T-helper 1 cell treated with Interleukin-12 subunit alpha and Interleukin-12 subunit beta and Interleukin-4 antibody, amounts not matched to agents 30 μg/mL and 1 μg/mL, for 36 hours (primary cell): ENCODE results near the gene SERBP1.
"Not testable (repeated sequence)": the region's sequence is repeated elsewhere in the genome, so short reads cannot be mapped to it uniquely, and the experiment has no call there.

Experiments used
- H3K27ac Mint-ChIP-seq: one replicate; pipeline ENCODE4 v1.8.0; 2021; ENCODE audit warnings: mild to moderate bottlenecking, mixed read lengths
- H3K27me3 Mint-ChIP-seq: one replicate; pipeline ENCODE4 v1.8.0; 2021; ENCODE audit warnings: low read depth, mixed read lengths
- H3K36me3 Mint-ChIP-seq: one replicate; pipeline ENCODE4 v1.8.0; 2021; ENCODE audit warnings: low read depth, mixed read lengths
- H3K4me1 Mint-ChIP-seq: one replicate; pipeline ENCODE4 v1.8.0; 2021; ENCODE audit warnings: low read depth, mixed read lengths
- H3K4me3 Mint-ChIP-seq: one replicate; pipeline ENCODE4 v1.8.0; 2021; ENCODE audit warnings: mild to moderate bottlenecking, moderate library complexity, mixed read lengths
- H3K9me3 Mint-ChIP-seq: one replicate; pipeline ENCODE4 v1.8.0; 2021; ENCODE audit warnings: mixed read lengths

Gene SERBP1

GRCh38 chr1:67405473-67406245 lies 24.5 kb downstream of the SERBP1 start:
- no peaks in the 10 kb centered on the region for H3K9me3 Mint-ChIP-seq
- peaks cover 20% of the 10 kb centered on the region for H3K36me3 Mint-ChIP-seq

GRCh38 chr1:67404212-67404620 lies 26.0 kb downstream of the SERBP1 start:
- Mint-ChIP-seq H3K27me3 (no peaks in the 10 kb centered on the region), H3K4me3 (no peak overlapping the region), H3K36me3 (peaks cover 16% of the 10 kb centered on the region)

More at GRCh38 chr1:67405473-67406245, 24.5 kb downstream of the SERBP1 start:
- peak overlapping the region; percentile 31 for H3K27ac Mint-ChIP-seq
- peaks cover 16% of the 10 kb centered on the region for H3K4me1 Mint-ChIP-seq
- H3K4me3 Mint-ChIP-seq = no peak overlapping the region
- H3K27me3 Mint-ChIP-seq = no peaks in the 10 kb centered on the region

GRCh38 chr1:67401443-67401842 lies 28.8 kb downstream of the SERBP1 start:
- Mint-ChIP-seq H3K27ac (no peak overlapping the region), H3K27me3 (no peaks in the 10 kb centered on the region), H3K36me3 (peaks cover 36% of the 10 kb centered on the region), H3K4me3 (no peak overlapping the region), H3K9me3 (no peaks in the 10 kb centered on the region), H3K4me1 (peaks cover 12% of the 10 kb centered on the region)

More at GRCh38 chr1:67404212-67404620, 26.0 kb downstream of the SERBP1 start:
- H3K27ac Mint-ChIP-seq = no peak overlapping the region
- H3K9me3 Mint-ChIP-seq = no peaks in the 10 kb centered on the region
- H3K4me1 Mint-ChIP-seq = peaks cover 12% of the 10 kb centered on the region

- peaks cover 17% of the 10 kb centered on the region for H3K4me1 Mint-ChIP-seq
- not testable (repeated sequence) for H3K4me3 Mint-ChIP-seq, H3K9me3 Mint-ChIP-seq, H3K27me3 Mint-ChIP-seq
- peaks cover 47% of the 10 kb centered on the region for H3K36me3 Mint-ChIP-seq
- peak overlapping the region; percentile 58 for H3K27ac Mint-ChIP-seq
Measured at GRCh38 chr1:67400029-67400786, 30.0 kb downstream of the SERBP1 start.

- Mint-ChIP-seq H3K4me3 (no peak overlapping the region), H3K27me3 (no peaks in the 10 kb centered on the region), H3K4me1 (peaks cover 16% of the 10 kb centered on the region), H3K27ac (no peak overlapping the region), H3K9me3 (no peaks in the 10 kb centered on the region), H3K36me3 (peaks cover 53% of the 10 kb centered on the region)
Measured at GRCh38 chr1:67399199-67399993, 30.8 kb downstream of the SERBP1 start.

GRCh38 chr1:67394548-67394947 lies 35.7 kb downstream of the SERBP1 start:
- Mint-ChIP-seq H3K36me3 (peaks cover 69% of the 10 kb centered on the region), H3K27ac (peak overlapping the region; percentile 20)

GRCh38 chr1:67393737-67394136 lies 36.5 kb downstream of the SERBP1 start:
- no peaks in the 10 kb centered on the region for H3K9me3 Mint-ChIP-seq
- H3K36me3 Mint-ChIP-seq = peaks cover 72% of the 10 kb centered on the region
- peak overlapping the region; percentile 62 for H3K27ac Mint-ChIP-seq
- H3K4me1 Mint-ChIP-seq = peaks cover 18% of the 10 kb centered on the region
- H3K27me3 Mint-ChIP-seq = no peaks in the 10 kb centered on the region
- H3K4me3 Mint-ChIP-seq = no peak overlapping the region

More at GRCh38 chr1:67394548-67394947, 35.7 kb downstream of the SERBP1 start:
- Mint-ChIP-seq H3K4me1 (peaks cover 19% of the 10 kb centered on the region), H3K4me3 (no peak overlapping the region), H3K27me3 (no peaks in the 10 kb centered on the region), H3K9me3 (no peaks in the 10 kb centered on the region)

GRCh38 chr1:67393240-67393639 lies 37.0 kb downstream of the SERBP1 start:
- H3K4me3 Mint-ChIP-seq = no peak overlapping the region
- H3K27me3 Mint-ChIP-seq = no peaks in the 10 kb centered on the region
- peaks cover 18% of the 10 kb centered on the region for H3K4me1 Mint-ChIP-seq
- H3K27ac Mint-ChIP-seq = peak overlapping the region; percentile 62
- H3K9me3 Mint-ChIP-seq = no peaks in the 10 kb centered on the region
- peaks cover 68% of the 10 kb centered on the region for H3K36me3 Mint-ChIP-seq

GRCh38 chr1:67390041-67390887 lies 39.9 kb downstream of the SERBP1 start:
- H3K4me3 Mint-ChIP-seq = no peak overlapping the region

GRCh38 chr1:67383999-67384638 lies 46.1 kb downstream of the SERBP1 start:
- Mint-ChIP-seq H3K36me3 (peaks cover 74% of the 10 kb centered on the region), H3K4me1 (peaks cover 5% of the 10 kb centered on the region), H3K27me3 (no peaks in the 10 kb centered on the region), H3K4me3 (no peak overlapping the region), H3K9me3 (peaks cover 31% of the 10 kb centered on the region), H3K27ac (no peak overlapping the region)

More at GRCh38 chr1:67390041-67390887, 39.9 kb downstream of the SERBP1 start:
- Mint-ChIP-seq H3K36me3 (peaks cover 56% of the 10 kb centered on the region), H3K27me3 (no peaks in the 10 kb centered on the region), H3K9me3 (no peaks in the 10 kb centered on the region), H3K4me1 (peaks cover 11% of the 10 kb centered on the region), H3K27ac (peak overlapping the region; percentile 16)

GRCh38 chr1:67382292-67382691 lies 47.9 kb downstream of the SERBP1 start:
- no peaks in the 10 kb centered on the region for H3K27me3 Mint-ChIP-seq
- no peak overlapping the region for H3K27ac Mint-ChIP-seq
- peaks cover 31% of the 10 kb centered on the region for H3K9me3 Mint-ChIP-seq
- H3K4me1 Mint-ChIP-seq = peaks cover 8% of the 10 kb centered on the region
- H3K4me3 Mint-ChIP-seq = no peak overlapping the region
- peaks cover 80% of the 10 kb centered on the region for H3K36me3 Mint-ChIP-seq

GRCh38 chr1:67381154-67381553 lies 49.0 kb downstream of the SERBP1 start:
- H3K27me3 Mint-ChIP-seq = no peaks in the 10 kb centered on the region
- no peak overlapping the region for H3K27ac Mint-ChIP-seq
- peaks cover 31% of the 10 kb centered on the region for H3K9me3 Mint-ChIP-seq
- H3K4me1 Mint-ChIP-seq = peaks cover 19% of the 10 kb centered on the region
- H3K4me3 Mint-ChIP-seq = no peak overlapping the region
- peaks cover 83% of the 10 kb centered on the region for H3K36me3 Mint-ChIP-seq

GRCh38 chr1:67377253-67377652 lies 52.9 kb downstream of the SERBP1 start:
- H3K4me1 Mint-ChIP-seq = peaks cover 20% of the 10 kb centered on the region
- peak overlapping the region; percentile 36 for H3K27ac Mint-ChIP-seq
- peaks cover 75% of the 10 kb centered on the region for H3K36me3 Mint-ChIP-seq
- H3K27me3 Mint-ChIP-seq = no peaks in the 10 kb centered on the region
- peaks cover 4% of the 10 kb centered on the region for H3K9me3 Mint-ChIP-seq
- H3K4me3 Mint-ChIP-seq = no peak overlapping the region
